Measurements from ENCODE around the gene CACNG4. TPM values are rescaled to one million over a fixed set of nuclear protein-coding genes. Genes with fewer than 3 reads are reported as not detected.

Gene CACNG4
- total RNA-seq, 1 experiment from 2014 or later = 46.3 TPM

- no peaks in the 10 kb centered on the region for H3K9me3 ChIP-seq (ENCODE audit: insufficient read depth, low read depth)
- no peaks in the 10 kb centered on the region for H3K4me1 ChIP-seq (replicated peaks; ENCODE audit: insufficient read depth)
- no peaks in the 10 kb centered on the region for H4K20me1 ChIP-seq (ENCODE audit: insufficient read depth)
- POLR2A ChIA-PET (ENCODE audit: unreplicated experiment) = no interaction called here
- BruUV-seq (replicated peaks) = no TSS peak
- no peak for TF ChIP-seq CTCF (conservative IDR thresholded peaks at IDR 0.05)
- TF ChIP-seq EZH2 (IDR thresholded peaks at IDR 0.05; ENCODE audit: low read depth) = no peak
- H3K4me2 ChIP-seq = no peak overlapping the region
- H2AFZ ChIP-seq = no peak overlapping the region
- H3K4me3 ChIP-seq = no peak overlapping the region
- no peak for DNase-seq
- H3K79me2 ChIP-seq (ENCODE audit: low read depth) = no peaks in the 10 kb centered on the region
- no peaks in the 10 kb centered on the region for H3K36me3 ChIP-seq (ENCODE audit: low read depth)
- CTCF ChIA-PET = no interaction called here
- no peaks in the 10 kb centered on the region for H3F3A ChIP-seq (ENCODE audit: insufficient read depth, low read depth)
- intact Hi-C loops (cut with micrococcal nuclease; ENCODE audit: unreplicated experiment) = no loop called here
- no peaks in the 10 kb centered on the region for H3K9me2 ChIP-seq (ENCODE audit: insufficient read depth)
- H3K27me3 ChIP-seq (ENCODE audit: insufficient read depth, low read depth) = no peaks in the 10 kb centered on the region
- no peak overlapping the region for H3K27ac ChIP-seq
These were observed 43.6 kb upstream of the CACNG4 start for GRCh38 chr17:66920950-66921349.

- Histone ChIP-seq H3K4me1 (replicated peaks; ENCODE audit: insufficient read depth) (no peaks in the 10 kb centered on the region), H3K79me2 (ENCODE audit: low read depth) (no peaks in the 10 kb centered on the region), H3K27ac (no peak overlapping the region), H3K9me3 (ENCODE audit: insufficient read depth, low read depth) (no peaks in the 10 kb centered on the region), H3K9me2 (ENCODE audit: insufficient read depth) (no peaks in the 10 kb centered on the region), H3K27me3 (ENCODE audit: insufficient read depth, low read depth) (no peaks in the 10 kb centered on the region), H4K20me1 (ENCODE audit: insufficient read depth) (no peaks in the 10 kb centered on the region), H3K36me3 (ENCODE audit: low read depth) (no peaks in the 10 kb centered on the region), H3K4me2 (no peak overlapping the region), H2AFZ (no peak overlapping the region), H3F3A (ENCODE audit: insufficient read depth, low read depth) (no peaks in the 10 kb centered on the region), H3K4me3 (no peak overlapping the region)
- ChIA-PET POLR2A (ENCODE audit: unreplicated experiment) (no interaction called here), CTCF (no interaction called here)
- TF ChIP-seq CTCF (conservative IDR thresholded peaks at IDR 0.05) (no peak), EZH2 (IDR thresholded peaks at IDR 0.05; ENCODE audit: low read depth) (no peak)
- DNase-seq = no peak
- BruUV-seq (replicated peaks) = no TSS peak
- intact Hi-C loops (cut with micrococcal nuclease; ENCODE audit: unreplicated experiment) = no loop called here
These were observed 40.6 kb upstream of the CACNG4 start for GRCh38 chr17:66923886-66924285.

- ChIA-PET CTCF (no interaction called here), POLR2A (ENCODE audit: unreplicated experiment) (no interaction called here)
These were observed 38.6 kb upstream of the CACNG4 start for GRCh38 chr17:66925811-66926500.

More at GRCh38 chr17:66925811-66926500, 38.6 kb upstream of the CACNG4 start:
- no peaks in the 10 kb centered on the region for H3K27me3 ChIP-seq (ENCODE audit: insufficient read depth, low read depth)
- H4K20me1 ChIP-seq (ENCODE audit: insufficient read depth) = no peaks in the 10 kb centered on the region
- H3K36me3 ChIP-seq (ENCODE audit: low read depth) = no peaks in the 10 kb centered on the region
- DNase-seq = no peak
- H3K4me2 ChIP-seq = no peak overlapping the region
- no peak overlapping the region for H2AFZ ChIP-seq
- H3K4me3 ChIP-seq = no peak overlapping the region
- no TSS peak for BruUV-seq (replicated peaks)
- no peaks in the 10 kb centered on the region for H3K9me3 ChIP-seq (ENCODE audit: insufficient read depth, low read depth)
- H3K27ac ChIP-seq = no peak overlapping the region
- intact Hi-C loops (cut with micrococcal nuclease; ENCODE audit: unreplicated experiment) = no loop called here
- TF ChIP-seq CTCF (conservative IDR thresholded peaks at IDR 0.05) (no peak), EZH2 (IDR thresholded peaks at IDR 0.05; ENCODE audit: low read depth) (no peak)
- H3K4me1 ChIP-seq (replicated peaks; ENCODE audit: insufficient read depth) = no peaks in the 10 kb centered on the region
- H3F3A ChIP-seq (ENCODE audit: insufficient read depth, low read depth) = no peaks in the 10 kb centered on the region
- H3K9me2 ChIP-seq (ENCODE audit: insufficient read depth) = no peaks in the 10 kb centered on the region
- no peaks in the 10 kb centered on the region for H3K79me2 ChIP-seq (ENCODE audit: low read depth)

All from PC-9 (cell line).